ENCODE data around the gene C1QL4.

DNA sequence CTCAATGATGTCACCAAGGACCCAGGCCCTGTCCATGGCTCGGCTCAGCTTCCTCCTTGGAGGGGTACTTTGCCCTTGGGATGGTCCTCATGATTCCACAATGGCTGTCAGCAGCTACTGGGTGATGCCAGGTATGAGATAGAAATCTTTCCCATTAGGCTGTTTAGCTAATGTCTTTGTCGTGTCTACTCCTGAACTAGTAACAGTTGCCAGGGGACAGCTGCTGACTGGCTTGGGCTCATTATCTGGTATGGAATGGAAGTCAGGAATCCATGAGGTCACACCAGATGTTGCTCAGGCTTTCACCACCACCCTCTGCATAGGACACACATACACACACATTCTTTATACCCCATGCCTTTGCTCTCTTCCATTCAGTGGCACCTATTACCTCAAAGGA lies 32.8 kb downstream of the C1QL4 start:
- TF ChIP-seq POLR2A (IDR thresholded peaks at IDR 0.05) (no peak), CTCF (IDR thresholded peaks at IDR 0.05) (no peak)

Measured in uterus (tissue), 2 donors.